ENCODE data around the gene C1QTNF6.

- TF ChIP-seq CTCF (conservative IDR thresholded peaks at IDR 0.05 in 1 of 2, IDR thresholded peaks at IDR 0.05 in 1 of 2; ENCODE audit: low read depth in 1 of 2, low read length in 2 of 2) (no peak), EZH2 (IDR thresholded peaks at IDR 0.05; ENCODE audit: low read length, missing control alignments) (no peak)
Observed at GRCh38 chr22:37226514-37226913, 38.5 kb upstream of the C1QTNF6 start.

Measured in fibroblast of lung (primary cell).